Pancreas (tissue), 10 donors: Measurements from ENCODE around the gene PPP3CA. TPM values are rescaled to one million over a fixed set of nuclear protein-coding genes. Genes with fewer than 3 reads are reported as not detected.

Source experiments
- ATAC-seq, 4 donors: fragments of 200-7000 bp; cut with Tn5 transposase; one replicate each; pipeline versions ENCODE4 v1.8.0 to v1.9.1; 2020; ENCODE audit warnings: mild to moderate bottlenecking in 4 of 4, moderate library complexity in 4 of 4
- DNase-seq, 6 donors: peaks; one replicate each; pipeline ENCODE4 v3.0.0-alpha.2; 2020
- FAIRE-seq: peaks from 2 replicates; lab custom pipeline; 2012; peaks lifted over from hg19 to GRCh38; lab: Jason Lieb, UNC
- H3K27ac ChIP-seq, 4 donors: fragments of 200-600 bp; sonication (generic); 1 replicate in 3 of 4; 2 replicates in 1 of 4; pipeline versions ENCODE4 v1.5.0 to v1.8.0; 2020
- H3K27me3 ChIP-seq, 4 donors: fragments of 200-600 bp; one replicate each; pipeline ENCODE4 v1.8.0; 2021
- H3K36me3 ChIP-seq, 3 donors: fragments of 200-600 bp; sonication (generic) in 1 of 3; one replicate each; pipeline versions ENCODE4 v1.5.0 to v1.8.0; 2020 to 2021
- H3K4me1 ChIP-seq, 3 donors: fragments of 200-600 bp; one replicate each; pipeline ENCODE4 v1.8.0; 2021
- H3K4me3 ChIP-seq, 4 donors: fragments of 200-600 bp; sonication (generic) in 2 of 4; one replicate each; pipeline versions ENCODE4 v1.5.0 to v1.8.0; 2020 to 2021
- H3K9me3 ChIP-seq, 4 donors: fragments of 200-600 bp; one replicate each; pipeline ENCODE4 v1.8.0; 2021
- WGBS, 2 donors: extraction: QIAGEN DNeasy Blood & Tissue Kit; methylation state at CpG; one replicate each; pipeline ENCODE4 v1.1.7; 2013; 5-methylcytosine and 5-hydroxymethylcytosine counted together
- intact Hi-C, 3 donors: fragments of 100-400 bp; cut with DNase I; formaldehyde crosslinking; loops; one replicate each; pipeline versions ENCODE4 v1.11.1 to v1.14.2; 2022
- polyA plus RNA-seq, 2 donors: library from polyadenylated mRNA; stranded (reverse); fragments of 200-250 nt; gene quantifications; one replicate each; pipeline ENCODE4 v1.2.3, GENCODE V29; 2013
- total RNA-seq, 6 donors: library from RNA; stranded (reverse); fragmentation: NEBNext Ultra II Directional in 4 of 6; extraction: Animal tissue kit (Norgen Biotek cat#: 25700) in 4 of 6; gene quantifications; one replicate each; pipeline versions ENCODE4 v1.2.1 to v1.2.4, GENCODE V29; 2021 to 2023
- TF ChIP-seq, protein P1 (sequence below), 4 donors: fragments of 200-600 bp; sonication (generic) in 3 of 4; IDR thresholded peaks; one replicate each; pipeline versions ENCODE4 v1.5.0 to v1.8.0; 2021; ENCODE audit warnings: antibody characterized with exemption in 4 of 4
- donor health status: healthy with polysubstance abuse.
- donor health status: DM: no; HTN: no; CAD: no; lungs with moderate emphysema.
- donor health status: DM: no; HTN: no; CAD: no.
- donor health status: control.
- donor health status: control.
- donor health status: Bipolar disorder and iron deficiency.
- donor health status: DM: yes; HTN: yes; CAD: no.
- donor health status: DM: no; HTN: no; CAD: no.
- donor health status: DM: no; HTN: no; CAD: no.
- donor health status: DM: yes; HTN: yes; CAD: no.

PPP3CA gene
- total and polyA plus RNA-seq, 8 donors = 4.9 to 22.7 (median 10.3) TPM

- Histone ChIP-seq H3K36me3 (no peaks in the 10 kb centered on the region), H3K4me3 (no peak overlapping the region), H3K9me3 (no peaks in the 10 kb centered on the region), H3K27ac (no peak overlapping the region), H3K27me3 (no peaks in the 10 kb centered on the region), H3K4me1 (peaks cover 6% of the 10 kb centered on the region in 3 donors)
- DNase-seq (no peak), FAIRE-seq (no peak), ATAC-seq (no peak)
- intact Hi-C loops = no loop called here
- TF ChIP-seq, protein P1, sequence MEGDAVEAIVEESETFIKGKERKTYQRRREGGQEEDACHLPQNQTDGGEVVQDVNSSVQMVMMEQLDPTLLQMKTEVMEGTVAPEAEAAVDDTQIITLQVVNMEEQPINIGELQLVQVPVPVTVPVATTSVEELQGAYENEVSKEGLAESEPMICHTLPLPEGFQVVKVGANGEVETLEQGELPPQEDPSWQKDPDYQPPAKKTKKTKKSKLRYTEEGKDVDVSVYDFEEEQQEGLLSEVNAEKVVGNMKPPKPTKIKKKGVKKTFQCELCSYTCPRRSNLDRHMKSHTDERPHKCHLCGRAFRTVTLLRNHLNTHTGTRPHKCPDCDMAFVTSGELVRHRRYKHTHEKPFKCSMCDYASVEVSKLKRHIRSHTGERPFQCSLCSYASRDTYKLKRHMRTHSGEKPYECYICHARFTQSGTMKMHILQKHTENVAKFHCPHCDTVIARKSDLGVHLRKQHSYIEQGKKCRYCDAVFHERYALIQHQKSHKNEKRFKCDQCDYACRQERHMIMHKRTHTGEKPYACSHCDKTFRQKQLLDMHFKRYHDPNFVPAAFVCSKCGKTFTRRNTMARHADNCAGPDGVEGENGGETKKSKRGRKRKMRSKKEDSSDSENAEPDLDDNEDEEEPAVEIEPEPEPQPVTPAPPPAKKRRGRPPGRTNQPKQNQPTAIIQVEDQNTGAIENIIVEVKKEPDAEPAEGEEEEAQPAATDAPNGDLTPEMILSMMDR (IDR thresholded peaks at IDR 0.05) = no peak
Observed at GRCh38 chr4:101145021-101145420, 202.3 kb downstream of the PPP3CA start.

- no peak for DNase-seq
- H3K4me1 ChIP-seq = no peaks in the 10 kb centered on the region
- no peaks in the 10 kb centered on the region for H3K36me3 ChIP-seq
- no peak overlapping the region for H3K27ac ChIP-seq
- intact Hi-C loops = no loop called here
- TF ChIP-seq, protein P1 (IDR thresholded peaks at IDR 0.05) = no peak
- no peak for FAIRE-seq
- ATAC-seq = no peak
- 86 to 89% methylated on average over 4 of the region's 4 CpGs for WGBS, 2 donors
- H3K9me3 ChIP-seq = no peaks in the 10 kb centered on the region
- no peak overlapping the region for H3K4me3 ChIP-seq
- H3K27me3 ChIP-seq = no peaks in the 10 kb centered on the region
Observed at GRCh38 chr4:101142259-101142658, 205.1 kb downstream of the PPP3CA start.

DNA sequence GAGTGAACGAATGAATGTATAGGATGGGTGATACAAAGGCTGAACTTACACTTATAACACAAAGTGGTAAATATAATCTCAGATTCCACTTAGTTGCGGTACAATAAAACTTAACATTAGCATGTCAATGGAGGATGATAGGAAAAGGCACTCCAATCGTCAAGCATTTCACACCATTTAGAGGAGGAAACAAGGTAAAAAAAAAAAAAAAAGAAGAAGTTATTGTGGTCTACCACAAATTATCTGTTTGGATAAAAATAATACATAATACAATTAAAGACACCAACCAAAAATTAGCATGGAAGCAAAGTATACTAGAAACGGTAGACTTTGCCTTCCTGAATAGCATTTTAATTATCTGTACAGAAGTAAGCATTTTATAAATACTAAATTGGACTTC, 205.5 kb downstream of the PPP3CA start:
- TF ChIP-seq, protein P1 (IDR thresholded peaks at IDR 0.05) = no peak
- Histone ChIP-seq H3K27me3 (no peaks in the 10 kb centered on the region), H3K27ac (no peak overlapping the region), H3K4me3 (no peak overlapping the region), H3K4me1 (no peaks in the 10 kb centered on the region), H3K36me3 (no peaks in the 10 kb centered on the region), H3K9me3 (no peaks in the 10 kb centered on the region)
- ATAC-seq (no peak), FAIRE-seq (no peak), DNase-seq (no peak)
- intact Hi-C loops = no loop called here
- 91% methylated on average over 4 of the region's 4 CpGs for WGBS, 2 donors

- no peaks in the 10 kb centered on the region for H3K27me3 ChIP-seq
- 91 to 96% methylated on average over 5 of the region's 5 CpGs for WGBS, 2 donors
- no peak for FAIRE-seq
- TF ChIP-seq, protein P1 (IDR thresholded peaks at IDR 0.05) = no peak
- DNase-seq = no peak
- no peaks in the 10 kb centered on the region for H3K9me3 ChIP-seq
- no peak overlapping the region for H3K4me3 ChIP-seq
- no peaks in the 10 kb centered on the region for H3K4me1 ChIP-seq
- ATAC-seq = no peak
- intact Hi-C loops = no loop called here
- no peak overlapping the region for H3K27ac ChIP-seq
- H3K36me3 ChIP-seq = no peaks in the 10 kb centered on the region
Observed at GRCh38 chr4:101141230-101141629, 206.1 kb downstream of the PPP3CA start.

GRCh38 chr4:101140228-101140627, 207.1 kb downstream of the PPP3CA start:
- FAIRE-seq = no peak

More at GRCh38 chr4:101140228-101140627, 207.1 kb downstream of the PPP3CA start:
- Histone ChIP-seq H3K27ac (no peak overlapping the region), H3K4me3 (no peak overlapping the region), H3K4me1 (no peaks in the 10 kb centered on the region), H3K9me3 (no peaks in the 10 kb centered on the region), H3K27me3 (no peaks in the 10 kb centered on the region), H3K36me3 (no peaks in the 10 kb centered on the region)
- ATAC-seq (peak in 2 of 4 donors; percentile 46 to 50), DNase-seq (no peak)
- intact Hi-C loops = no loop called here
- TF ChIP-seq, protein P1 (IDR thresholded peaks at IDR 0.05) = no peak
